ENCODE data around the gene SINHCAF.

Gene SINHCAF

DNA sequence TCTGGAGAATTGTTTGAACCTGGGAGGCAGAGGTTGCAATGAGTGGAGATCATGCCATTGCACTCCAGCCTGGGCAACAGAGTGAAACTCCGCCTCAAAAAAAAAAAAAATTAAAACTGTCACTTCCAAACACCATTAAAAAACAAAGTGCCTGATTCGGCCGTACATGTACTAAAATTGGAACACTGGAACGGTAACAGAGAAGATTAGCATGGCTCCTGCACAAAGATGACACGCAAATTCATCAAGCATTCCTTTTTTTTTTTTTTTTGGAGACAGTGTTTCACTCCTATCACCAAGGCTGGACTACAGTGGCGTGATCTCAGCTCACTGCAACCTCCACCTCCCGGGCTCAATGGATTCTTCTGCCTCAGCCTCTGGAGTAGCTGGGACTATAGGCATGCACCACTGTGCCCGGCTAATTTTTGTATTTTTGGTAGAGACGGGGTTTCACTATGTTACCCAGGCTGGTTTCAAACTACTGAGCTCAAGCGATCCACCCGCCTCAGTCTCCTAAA, 40.2 kb upstream of the SINHCAF start:
- no peak for ATAC-seq

DNA sequence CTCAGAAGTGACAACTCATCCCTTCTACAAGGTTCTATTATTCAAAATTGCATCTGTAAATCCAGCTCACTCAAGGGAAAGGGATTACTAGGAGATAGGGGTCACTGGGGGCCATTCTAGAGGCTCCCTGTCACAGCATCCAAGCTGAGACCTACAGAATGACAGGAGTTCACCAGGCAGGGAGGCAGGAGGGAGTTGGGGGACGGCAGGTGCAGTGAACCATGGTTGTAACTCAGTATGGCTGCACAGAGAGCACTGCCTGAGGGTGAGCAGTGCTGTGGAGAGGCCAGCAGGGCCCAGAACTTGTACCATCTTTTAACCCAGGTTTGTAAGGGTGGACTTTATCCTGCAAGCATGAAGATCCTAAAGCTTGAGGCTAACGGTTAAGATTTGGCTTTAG, 37.9 kb upstream of the SINHCAF start:
- TF ChIP-seq OSR1 (CRISPR knock-in tag; IDR thresholded peaks at IDR 0.05): no peak
- TF ChIP-seq, protein P1, sequence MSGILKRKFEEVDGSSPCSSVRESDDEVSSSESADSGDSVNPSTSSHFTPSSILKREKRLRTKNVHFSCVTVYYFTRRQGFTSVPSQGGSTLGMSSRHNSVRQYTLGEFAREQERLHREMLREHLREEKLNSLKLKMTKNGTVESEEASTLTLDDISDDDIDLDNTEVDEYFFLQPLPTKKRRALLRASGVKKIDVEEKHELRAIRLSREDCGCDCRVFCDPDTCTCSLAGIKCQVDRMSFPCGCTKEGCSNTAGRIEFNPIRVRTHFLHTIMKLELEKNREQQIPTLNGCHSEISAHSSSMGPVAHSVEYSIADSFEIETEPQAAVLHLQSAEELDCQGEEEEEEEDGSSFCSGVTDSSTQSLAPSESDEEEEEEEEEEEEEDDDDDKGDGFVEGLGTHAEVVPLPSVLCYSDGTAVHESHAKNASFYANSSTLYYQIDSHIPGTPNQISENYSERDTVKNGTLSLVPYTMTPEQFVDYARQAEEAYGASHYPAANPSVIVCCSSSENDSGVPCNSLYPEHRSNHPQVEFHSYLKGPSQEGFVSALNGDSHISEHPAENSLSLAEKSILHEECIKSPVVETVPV (CRISPR knock-in tag; IDR thresholded peaks at IDR 0.05): no peak
- TF ChIP-seq ZNF70 (CRISPR knock-in tag; IDR thresholded peaks at IDR 0.05): no peak
- no peak for TF ChIP-seq ZNF8 (CRISPR knock-in tag; IDR thresholded peaks at IDR 0.05)
- TF ChIP-seq SNAI2 (CRISPR knock-in tag; IDR thresholded peaks at IDR 0.05): no peak
- TF ChIP-seq TOX (CRISPR knock-in tag; IDR thresholded peaks at IDR 0.05; ENCODE audit: borderline replicate concordance): no peak
- TF ChIP-seq BACH2 (CRISPR knock-in tag; IDR thresholded peaks at IDR 0.05; ENCODE audit: borderline replicate concordance): no peak
- no peak for TF ChIP-seq TCF4 (CRISPR knock-in tag; IDR thresholded peaks at IDR 0.05; ENCODE audit: borderline replicate concordance)
- TF ChIP-seq, protein P2, sequence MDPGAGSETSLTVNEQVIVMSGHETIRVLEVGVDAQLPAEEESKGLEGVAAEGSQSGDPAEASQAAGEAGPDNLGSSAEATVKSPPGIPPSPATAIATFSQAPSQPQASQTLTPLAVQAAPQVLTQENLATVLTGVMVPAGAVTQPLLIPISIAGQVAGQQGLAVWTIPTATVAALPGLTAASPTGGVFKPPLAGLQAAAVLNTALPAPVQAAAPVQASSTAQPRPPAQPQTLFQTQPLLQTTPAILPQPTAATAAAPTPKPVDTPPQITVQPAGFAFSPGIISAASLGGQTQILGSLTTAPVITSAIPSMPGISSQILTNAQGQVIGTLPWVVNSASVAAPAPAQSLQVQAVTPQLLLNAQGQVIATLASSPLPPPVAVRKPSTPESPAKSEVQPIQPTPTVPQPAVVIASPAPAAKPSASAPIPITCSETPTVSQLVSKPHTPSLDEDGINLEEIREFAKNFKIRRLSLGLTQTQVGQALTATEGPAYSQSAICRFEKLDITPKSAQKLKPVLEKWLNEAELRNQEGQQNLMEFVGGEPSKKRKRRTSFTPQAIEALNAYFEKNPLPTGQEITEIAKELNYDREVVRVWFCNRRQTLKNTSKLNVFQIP (CRISPR knock-in tag; IDR thresholded peaks at IDR 0.05; ENCODE audit: borderline replicate concordance, low read depth): no peak
- TF ChIP-seq GLIS3 (CRISPR knock-in tag; IDR thresholded peaks at IDR 0.05): no peak
- no peak for TF ChIP-seq ZC3H10 (CRISPR knock-in tag; IDR thresholded peaks at IDR 0.05)
- no peak for TF ChIP-seq ISL1 (CRISPR knock-in tag; IDR thresholded peaks at IDR 0.05)
- no peak for TF ChIP-seq CSDC2 (CRISPR knock-in tag; IDR thresholded peaks at IDR 0.05)
- no peak for TF ChIP-seq ESRRG (CRISPR knock-in tag; IDR thresholded peaks at IDR 0.05)
- no peak for TF ChIP-seq ZNF565 (CRISPR knock-in tag; conservative IDR thresholded peaks at IDR 0.05; ENCODE audit: low read depth)
- TF ChIP-seq PPARA (CRISPR knock-in tag; IDR thresholded peaks at IDR 0.05; ENCODE audit: borderline replicate concordance): no peak
- TF ChIP-seq ZFP3 (CRISPR knock-in tag; IDR thresholded peaks at IDR 0.05): no peak
- TF ChIP-seq, protein P3, sequence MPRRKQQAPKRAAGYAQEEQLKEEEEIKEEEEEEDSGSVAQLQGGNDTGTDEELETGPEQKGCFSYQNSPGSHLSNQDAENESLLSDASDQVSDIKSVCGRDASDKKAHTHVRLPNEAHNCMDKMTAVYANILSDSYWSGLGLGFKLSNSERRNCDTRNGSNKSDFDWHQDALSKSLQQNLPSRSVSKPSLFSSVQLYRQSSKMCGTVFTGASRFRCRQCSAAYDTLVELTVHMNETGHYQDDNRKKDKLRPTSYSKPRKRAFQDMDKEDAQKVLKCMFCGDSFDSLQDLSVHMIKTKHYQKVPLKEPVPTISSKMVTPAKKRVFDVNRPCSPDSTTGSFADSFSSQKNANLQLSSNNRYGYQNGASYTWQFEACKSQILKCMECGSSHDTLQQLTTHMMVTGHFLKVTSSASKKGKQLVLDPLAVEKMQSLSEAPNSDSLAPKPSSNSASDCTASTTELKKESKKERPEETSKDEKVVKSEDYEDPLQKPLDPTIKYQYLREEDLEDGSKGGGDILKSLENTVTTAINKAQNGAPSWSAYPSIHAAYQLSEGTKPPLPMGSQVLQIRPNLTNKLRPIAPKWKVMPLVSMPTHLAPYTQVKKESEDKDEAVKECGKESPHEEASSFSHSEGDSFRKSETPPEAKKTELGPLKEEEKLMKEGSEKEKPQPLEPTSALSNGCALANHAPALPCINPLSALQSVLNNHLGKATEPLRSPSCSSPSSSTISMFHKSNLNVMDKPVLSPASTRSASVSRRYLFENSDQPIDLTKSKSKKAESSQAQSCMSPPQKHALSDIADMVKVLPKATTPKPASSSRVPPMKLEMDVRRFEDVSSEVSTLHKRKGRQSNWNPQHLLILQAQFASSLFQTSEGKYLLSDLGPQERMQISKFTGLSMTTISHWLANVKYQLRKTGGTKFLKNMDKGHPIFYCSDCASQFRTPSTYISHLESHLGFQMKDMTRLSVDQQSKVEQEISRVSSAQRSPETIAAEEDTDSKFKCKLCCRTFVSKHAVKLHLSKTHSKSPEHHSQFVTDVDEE (CRISPR knock-in tag; IDR thresholded peaks at IDR 0.05): no peak
- TF ChIP-seq, protein P4, sequence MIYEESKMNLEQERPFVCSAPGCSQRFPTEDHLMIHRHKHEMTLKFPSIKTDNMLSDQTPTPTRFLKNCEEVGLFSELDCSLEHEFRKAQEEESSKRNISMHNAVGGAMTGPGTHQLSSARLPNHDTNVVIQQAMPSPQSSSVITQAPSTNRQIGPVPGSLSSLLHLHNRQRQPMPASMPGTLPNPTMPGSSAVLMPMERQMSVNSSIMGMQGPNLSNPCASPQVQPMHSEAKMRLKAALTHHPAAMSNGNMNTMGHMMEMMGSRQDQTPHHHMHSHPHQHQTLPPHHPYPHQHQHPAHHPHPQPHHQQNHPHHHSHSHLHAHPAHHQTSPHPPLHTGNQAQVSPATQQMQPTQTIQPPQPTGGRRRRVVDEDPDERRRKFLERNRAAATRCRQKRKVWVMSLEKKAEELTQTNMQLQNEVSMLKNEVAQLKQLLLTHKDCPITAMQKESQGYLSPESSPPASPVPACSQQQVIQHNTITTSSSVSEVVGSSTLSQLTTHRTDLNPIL (CRISPR knock-in tag; IDR thresholded peaks at IDR 0.05; ENCODE audit: low read depth): no peak
- no peak for ATAC-seq

More for the DNA sequence above, 40.2 kb upstream of the SINHCAF start:
- TF ChIP-seq, protein P2 (CRISPR knock-in tag; IDR thresholded peaks at IDR 0.05; ENCODE audit: borderline replicate concordance, low read depth): no peak
- TF ChIP-seq RARB (CRISPR knock-in tag; IDR thresholded peaks at IDR 0.05) (no peak), PPARA (CRISPR knock-in tag; IDR thresholded peaks at IDR 0.05; ENCODE audit: borderline replicate concordance) (no peak), OSR1 (CRISPR knock-in tag; IDR thresholded peaks at IDR 0.05) (no peak), TOX (CRISPR knock-in tag; IDR thresholded peaks at IDR 0.05; ENCODE audit: borderline replicate concordance) (no peak), ESRRG (CRISPR knock-in tag; IDR thresholded peaks at IDR 0.05) (no peak), ZNF565 (CRISPR knock-in tag; conservative IDR thresholded peaks at IDR 0.05; ENCODE audit: low read depth) (no peak), ZNF8 (CRISPR knock-in tag; IDR thresholded peaks at IDR 0.05) (no peak), ZFP3 (CRISPR knock-in tag; IDR thresholded peaks at IDR 0.05) (no peak), ARNTL (CRISPR knock-in tag; IDR thresholded peaks at IDR 0.05; ENCODE audit: borderline replicate concordance, low read depth) (no peak), ZFP30 (CRISPR knock-in tag; IDR thresholded peaks at IDR 0.05) (no peak), GLIS3 (CRISPR knock-in tag; IDR thresholded peaks at IDR 0.05) (no peak), ZC3H10 (CRISPR knock-in tag; IDR thresholded peaks at IDR 0.05) (no peak)
- TF ChIP-seq, protein P4 (CRISPR knock-in tag; IDR thresholded peaks at IDR 0.05; ENCODE audit: low read depth): no peak
- TF ChIP-seq, protein P1 (CRISPR knock-in tag; IDR thresholded peaks at IDR 0.05): no peak

All from SK-N-SH treated with all-trans-retinoic acid at 6 μM for 48 hours (cell line).